ENCODE measurements around the gene CST8.
"Not testable (repeated sequence)": the region's sequence is repeated elsewhere in the genome, so short reads cannot be mapped to it uniquely, and the experiment has no call there.

Gene CST8

GRCh38 chr20:23490817-23491216 is at the start of gene CST8:
TSS of gene CST8 (plus strand) at chr20:23491117. CDS start at chr20:23491668, 551 bp downstream.
- no peak for DNase-seq (ENCODE audit: low spot score)

- DNase-seq (ENCODE audit: low spot score): peak; percentile 67
These were observed 49.0 kb upstream of the CST8 start for GRCh38 chr20:23441850-23442313.

GRCh38 chr20:23442436-23442835 is 48.5 kb upstream of the CST8 start:
- DNase-seq (ENCODE audit: low spot score): no peak

GRCh38 chr20:23444859-23445258 is 46.1 kb upstream of the CST8 start:
- no peak for DNase-seq (ENCODE audit: low spot score)

- DNase-seq (ENCODE audit: low spot score): no peak
These were observed 45.2 kb upstream of the CST8 start for GRCh38 chr20:23445596-23446217.

- DNase-seq (ENCODE audit: low spot score): peak; percentile 46
These were observed 44.4 kb upstream of the CST8 start for GRCh38 chr20:23446505-23446904.

- DNase-seq (ENCODE audit: low spot score): no peak
These were observed 42.8 kb upstream of the CST8 start for GRCh38 chr20:23448167-23448566.

- no peak for DNase-seq (ENCODE audit: low spot score)
These were observed 41.5 kb upstream of the CST8 start for GRCh38 chr20:23449421-23449820.

GRCh38 chr20:23450877-23451276 is 40.0 kb upstream of the CST8 start:
- DNase-seq (ENCODE audit: low spot score): no peak

- DNase-seq (ENCODE audit: low spot score): no peak
These were observed 38.9 kb upstream of the CST8 start for GRCh38 chr20:23451956-23452487.

- DNase-seq (ENCODE audit: low spot score): no peak
These were observed 38.1 kb upstream of the CST8 start, which contains the start of gene CST11 for GRCh38 chr20:23452776-23453175. TSS of gene CST11 (minus strand) at chr20:23452876. CDS start at chr20:23452811, 65 bp downstream.

- DNase-seq (ENCODE audit: low spot score): no peak
These were observed 37.1 kb upstream of the CST8 start for GRCh38 chr20:23453549-23454543.

GRCh38 chr20:23454816-23455215 is 36.1 kb upstream of the CST8 start:
- DNase-seq (ENCODE audit: low spot score): no peak

- no peak for DNase-seq (ENCODE audit: low spot score)
These were observed 35.3 kb upstream of the CST8 start for GRCh38 chr20:23455639-23456038.

GRCh38 chr20:23456409-23456808 is 34.5 kb upstream of the CST8 start:
- no peak for DNase-seq (ENCODE audit: low spot score)

- DNase-seq (ENCODE audit: low spot score): no peak
These were observed 34.0 kb upstream of the CST8 start for GRCh38 chr20:23456873-23457272.

- DNase-seq (ENCODE audit: low spot score): no peak
These were observed 31.3 kb upstream of the CST8 start for GRCh38 chr20:23459461-23460150.

GRCh38 chr20:23461180-23461579 is 29.7 kb upstream of the CST8 start:
- no peak for DNase-seq (ENCODE audit: low spot score)

- DNase-seq (ENCODE audit: low spot score): not testable (repeated sequence)
These were observed 24.0 kb upstream of the CST8 start for GRCh38 chr20:23466961-23467360.

- DNase-seq (ENCODE audit: low spot score): not testable (repeated sequence)
These were observed 18.6 kb upstream of the CST8 start for GRCh38 chr20:23472306-23472705.

- not testable (repeated sequence) for DNase-seq (ENCODE audit: low spot score)
These were observed 17.6 kb upstream of the CST8 start for GRCh38 chr20:23473293-23473692.

GRCh38 chr20:23475395-23475794 is 15.5 kb upstream of the CST8 start:
- no peak for DNase-seq (ENCODE audit: low spot score)

Data from hematopoietic multipotent progenitor cell treated with erythropoietin and hydrocortisone succinate and interleukin-3 and kit ligand, for 17 days (in vitro differentiated cells).